NCI-H2029 treated with DMSO at 0.1 percent for 48 hours (cell line): ENCODE measurements around the gene CTCFL.

ENCODE experiments used
- DNase-seq: peaks from one replicate; lab custom pipeline; 2025; lab: John Stamatoyannopoulos, UW

Gene CTCFL

GRCh38 chr20:57524511-57525176, at the start of gene CTCFL:
TSS of gene CTCFL (minus strand) at chr20:57525140. CDS start at chr20:57524205, 935 bp downstream.
- no peak for DNase-seq

GRCh38 chr20:57573894-57574293, 49.0 kb upstream of the CTCFL start:
- DNase-seq = no peak

GRCh38 chr20:57573242-57573641, 48.3 kb upstream of the CTCFL start:
- DNase-seq = no peak

GRCh38 chr20:57571782-57572416, 47.0 kb upstream of the CTCFL start:
- DNase-seq = no peak

GRCh38 chr20:57570920-57571319, 46.0 kb upstream of the CTCFL start:
- DNase-seq = no peak

- no peak for DNase-seq
Observed at GRCh38 chr20:57570145-57570850, 45.4 kb upstream of the CTCFL start.

GRCh38 chr20:57568960-57569359, 44.0 kb upstream of the CTCFL start:
- DNase-seq = no peak

GRCh38 chr20:57568088-57568896, 43.4 kb upstream of the CTCFL start:
- DNase-seq = no peak

GRCh38 chr20:57567471-57568079, 42.6 kb upstream of the CTCFL start:
- no peak for DNase-seq

GRCh38 chr20:57566803-57567459, 42.0 kb upstream of the CTCFL start:
- no peak for DNase-seq

- DNase-seq = no peak
Observed at GRCh38 chr20:57566399-57566798, 41.5 kb upstream of the CTCFL start.

GRCh38 chr20:57564951-57565642, 40.2 kb upstream of the CTCFL start:
- no peak for DNase-seq

- no peak for DNase-seq
Observed at GRCh38 chr20:57564180-57564802, 39.4 kb upstream of the CTCFL start.

GRCh38 chr20:57563522-57563921, 38.6 kb upstream of the CTCFL start:
- no peak for DNase-seq

GRCh38 chr20:57562541-57563465, 37.9 kb upstream of the CTCFL start:
- DNase-seq = no peak

- no peak for DNase-seq
Observed at GRCh38 chr20:57561356-57562279, 36.7 kb upstream of the CTCFL start.

GRCh38 chr20:57560554-57561355, 35.8 kb upstream of the CTCFL start, which contains the start of gene PCK1:
TSS of gene PCK1 (plus strand) at chr20:57561110. CDS start at chr20:57561412, 302 bp downstream.
- peak; percentile 18 for DNase-seq
